CMK (cell line): ENCODE data around the gene DNMBP.
"Not testable (repeated sequence)": the region's sequence is repeated elsewhere in the genome, so short reads cannot be mapped to it uniquely, and the experiment has no call there.

Experiments
- DNase-seq: peaks from one replicate; pipeline ENCODE4 v3.0.0-alpha.2; 2010; ENCODE audit warnings: low read depth

The DNMBP gene

GRCh38 chr10:99958302-99958701, 51.4 kb downstream of the DNMBP start:
- DNase-seq: no peak

- DNase-seq: not testable (repeated sequence)
Observed at GRCh38 chr10:99953510-99953909, 56.2 kb downstream of the DNMBP start.

- DNase-seq: no peak
Observed at GRCh38 chr10:99952799-99953198, 56.9 kb downstream of the DNMBP start.

DNA sequence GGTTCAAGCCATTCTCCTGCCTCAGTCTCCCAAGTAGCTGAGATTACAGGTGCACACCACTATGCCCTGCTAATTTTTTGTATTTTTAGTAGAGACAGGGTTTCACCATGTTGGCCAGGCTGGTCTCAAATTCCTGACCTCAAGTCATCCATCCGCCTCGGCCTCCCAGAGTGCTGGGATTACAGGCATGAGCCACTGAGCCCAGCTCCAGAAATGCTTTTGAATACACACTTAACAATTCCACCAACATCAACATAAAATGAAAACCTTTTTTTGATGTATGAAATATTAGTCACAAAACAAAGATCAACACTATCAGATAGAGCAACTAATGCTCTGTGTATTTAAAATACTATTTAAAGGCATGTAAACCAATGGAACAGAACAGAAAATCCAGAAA, 63.7 kb downstream of the DNMBP start:
- not testable (repeated sequence) for DNase-seq

- DNase-seq: no peak
Observed at GRCh38 chr10:99945263-99945662, 64.5 kb downstream of the DNMBP start.

DNA sequence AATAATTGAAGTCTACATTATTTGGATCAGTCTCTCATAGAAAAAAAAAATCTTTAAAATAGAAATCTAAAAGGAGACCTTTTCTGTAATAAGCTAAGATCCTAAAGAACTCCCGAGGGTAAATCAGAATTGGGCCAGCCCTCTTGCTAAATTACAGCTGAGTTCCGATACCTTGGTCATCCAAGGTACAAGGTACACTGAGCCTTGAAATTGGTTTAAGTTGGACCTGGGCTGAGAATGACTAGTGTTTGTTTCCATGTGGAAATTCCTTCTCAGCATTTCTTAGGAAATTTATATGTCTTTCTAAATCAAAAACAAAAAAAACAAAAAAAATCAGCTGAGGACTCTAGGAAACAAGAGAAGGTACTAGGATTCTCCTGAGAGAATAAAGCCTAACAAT, 64.9 kb downstream of the DNMBP start:
- DNase-seq: no peak

GRCh38 chr10:99943908-99944307, 65.8 kb downstream of the DNMBP start:
- no peak for DNase-seq

GRCh38 chr10:99941942-99942820, 67.6 kb downstream of the DNMBP start:
- DNase-seq: no peak

GRCh38 chr10:99938563-99938962, 71.2 kb downstream of the DNMBP start:
- no peak for DNase-seq

GRCh38 chr10:99937630-99938029, 72.1 kb downstream of the DNMBP start:
- no peak for DNase-seq

DNA sequence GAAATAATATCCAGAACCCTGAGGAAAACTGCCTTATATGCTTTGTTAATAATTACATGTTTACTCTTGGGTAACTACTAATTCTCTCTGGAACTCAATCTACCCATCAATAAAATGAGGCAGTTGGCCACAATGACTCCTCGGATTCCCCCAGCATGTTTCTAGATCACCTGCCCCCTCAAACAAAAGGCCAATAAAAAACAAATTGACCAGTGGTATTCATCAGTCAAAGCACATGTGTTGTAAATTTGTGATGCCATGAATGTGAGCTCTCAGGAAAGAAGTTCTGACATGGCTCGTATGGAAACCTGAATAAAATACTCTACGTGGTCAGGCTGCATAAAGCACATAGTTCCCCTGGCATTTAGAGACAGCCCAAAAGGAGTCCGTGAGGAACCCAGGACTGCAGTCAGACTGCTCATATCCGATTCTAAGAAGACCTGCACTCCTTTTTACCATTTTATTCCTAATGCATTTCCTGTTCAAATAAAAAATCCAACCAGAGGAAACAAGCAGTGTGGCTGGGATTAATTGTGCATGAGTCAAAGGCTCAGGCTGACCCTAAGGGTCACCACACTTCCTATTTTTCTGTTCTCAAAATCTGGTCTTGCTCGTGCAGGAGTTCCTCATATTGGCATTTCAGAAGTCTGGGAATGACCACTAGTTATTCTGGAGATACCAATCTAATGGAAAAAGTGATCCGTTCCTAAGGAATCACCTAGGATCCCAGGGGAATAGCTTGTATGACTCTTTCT, 77.4 kb downstream of the DNMBP start:
- not testable (repeated sequence) for DNase-seq

DNA sequence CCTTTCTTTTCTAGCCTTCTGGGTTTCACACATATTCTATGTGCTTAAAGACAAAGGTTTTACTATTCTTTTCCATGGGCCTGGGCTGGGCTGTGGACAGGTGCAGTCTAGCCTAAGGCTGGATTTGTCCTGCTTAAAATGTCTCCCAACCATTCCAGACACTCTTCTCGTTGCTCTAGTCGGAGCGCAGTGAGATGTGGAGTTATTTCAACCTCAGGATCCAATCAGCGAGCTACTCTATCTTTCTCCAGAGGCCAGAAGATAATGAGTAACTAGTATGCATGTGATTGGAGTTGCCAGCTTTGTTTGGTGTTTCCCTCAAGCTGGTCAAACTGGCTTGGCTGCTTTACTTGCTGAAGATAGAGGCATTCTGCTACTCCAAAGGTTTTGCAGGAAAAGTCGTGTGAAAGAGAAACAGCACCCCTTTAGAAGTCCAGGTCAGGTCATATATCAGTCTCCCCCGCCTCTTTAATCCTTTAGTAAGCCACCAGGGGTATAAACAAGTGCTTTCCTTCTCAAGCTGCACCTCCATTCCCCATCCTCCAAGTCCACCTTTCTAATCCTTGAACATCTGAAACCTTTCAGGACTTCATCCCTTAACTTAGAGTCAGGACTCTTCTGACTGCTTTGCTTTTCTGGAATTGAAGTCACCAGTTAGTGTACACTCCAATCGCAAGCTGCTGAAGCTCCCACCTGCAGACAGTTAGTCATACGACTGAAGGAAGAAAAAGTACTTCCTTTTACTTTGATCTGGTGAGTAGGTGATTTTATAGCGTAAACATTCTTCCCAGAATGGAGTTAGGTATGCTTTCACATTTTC, 78.8 kb downstream of the DNMBP start:
- DNase-seq: no peak

GRCh38 chr10:99929360-99929759, 80.4 kb downstream of the DNMBP start:
- DNase-seq: no peak

- no peak for DNase-seq
Observed at GRCh38 chr10:99927721-99928280, 81.9 kb downstream of the DNMBP start.

- DNase-seq: no peak
Observed at GRCh38 chr10:99926925-99927720, 82.6 kb downstream of the DNMBP start.

DNA sequence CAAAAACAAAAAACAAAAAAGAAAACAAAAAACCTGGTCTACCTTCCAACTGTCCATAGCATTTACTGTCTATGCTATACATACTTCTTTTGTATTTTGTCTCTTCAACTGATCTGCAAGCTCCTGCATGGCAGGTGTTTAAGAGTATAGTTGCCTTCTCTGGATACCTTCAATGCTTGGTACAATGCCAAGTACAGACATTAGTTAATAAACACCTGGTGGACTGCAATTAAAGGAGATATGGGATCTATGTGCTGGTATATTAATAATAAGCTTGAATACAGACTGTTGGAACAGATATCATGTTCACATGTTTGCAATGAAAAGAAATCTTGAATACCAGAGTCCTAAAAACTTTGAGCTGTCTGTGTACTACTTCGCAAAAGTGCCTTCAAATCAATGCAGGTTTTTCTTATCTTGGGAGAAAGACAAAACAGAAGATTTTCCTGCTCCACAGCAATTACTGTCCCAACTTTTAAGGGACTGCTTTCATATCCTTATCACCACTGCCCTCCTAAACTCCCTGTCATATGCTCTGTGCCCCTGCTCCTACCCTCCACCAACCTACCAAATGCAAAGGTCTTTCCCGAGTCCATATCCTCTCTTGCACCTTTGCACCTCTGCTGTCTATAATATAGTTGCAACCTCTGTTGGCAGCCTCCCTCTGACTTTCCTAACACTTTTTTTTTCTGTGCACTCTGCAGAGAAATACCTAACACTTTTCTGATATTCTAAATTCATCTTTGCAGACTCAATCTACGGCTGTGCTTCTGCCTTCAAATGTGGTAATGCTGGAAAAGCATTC, 85.1 kb downstream of the DNMBP start:
- DNase-seq: no peak

DNA sequence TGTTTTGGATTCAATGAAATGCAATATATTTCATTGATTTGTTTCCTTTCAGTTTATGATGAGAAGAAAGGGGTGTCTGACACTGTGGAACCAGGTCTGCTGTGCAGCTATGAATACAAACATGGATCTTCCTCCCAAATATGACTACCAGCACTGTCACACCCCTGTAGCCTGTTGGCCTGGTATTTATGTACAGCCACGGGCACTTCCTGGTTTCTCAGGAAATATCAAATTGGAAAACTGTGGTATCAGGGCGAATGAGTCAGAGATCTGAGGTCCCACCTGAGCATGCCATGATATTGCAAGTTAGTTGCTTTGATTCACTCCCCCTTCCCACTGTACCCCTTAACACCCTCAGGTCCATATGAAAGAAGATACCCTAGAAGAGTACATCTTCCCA, 87.8 kb downstream of the DNMBP start:
- no peak for DNase-seq

- no peak for DNase-seq
Observed at GRCh38 chr10:99920901-99921300, 88.8 kb downstream of the DNMBP start.

DNA sequence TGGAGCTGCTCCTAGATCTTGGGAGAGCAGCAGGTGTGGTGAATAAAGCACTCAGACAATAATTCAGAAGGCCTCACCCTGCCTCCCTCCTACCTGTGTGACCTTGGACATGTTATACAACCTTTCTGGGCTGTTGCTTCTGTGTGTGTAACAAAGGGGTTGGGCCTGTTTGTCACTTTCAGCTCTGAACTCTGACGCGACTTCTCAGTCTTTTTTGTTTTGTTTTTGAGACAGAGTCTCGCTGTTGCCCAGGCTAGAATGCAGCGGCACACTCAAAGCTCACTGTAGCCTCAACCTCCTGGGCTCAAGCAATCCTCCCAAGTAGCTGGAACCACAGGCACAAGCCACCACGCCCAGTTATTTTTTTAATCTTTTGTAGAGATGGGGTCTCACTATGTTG, 89.3 kb downstream of the DNMBP start:
- DNase-seq: no peak
